ENCODE data around the gene CAMTA1.

GRCh38 chr1:7727809-7728471 is 942.7 kb downstream of the CAMTA1 start:
- TF ChIP-seq SIN3A (IDR thresholded peaks at IDR 0.05; ENCODE audit: borderline replicate concordance, insufficient read depth, low read depth, low read length) (no peak), CTCF (IDR thresholded peaks at IDR 0.05) (no peak), POLR2AphosphoS5 (IDR thresholded peaks at IDR 0.05; ENCODE audit: low read depth, low read length) (no peak)
